ENCODE measurements around the gene GP9.

DNA sequence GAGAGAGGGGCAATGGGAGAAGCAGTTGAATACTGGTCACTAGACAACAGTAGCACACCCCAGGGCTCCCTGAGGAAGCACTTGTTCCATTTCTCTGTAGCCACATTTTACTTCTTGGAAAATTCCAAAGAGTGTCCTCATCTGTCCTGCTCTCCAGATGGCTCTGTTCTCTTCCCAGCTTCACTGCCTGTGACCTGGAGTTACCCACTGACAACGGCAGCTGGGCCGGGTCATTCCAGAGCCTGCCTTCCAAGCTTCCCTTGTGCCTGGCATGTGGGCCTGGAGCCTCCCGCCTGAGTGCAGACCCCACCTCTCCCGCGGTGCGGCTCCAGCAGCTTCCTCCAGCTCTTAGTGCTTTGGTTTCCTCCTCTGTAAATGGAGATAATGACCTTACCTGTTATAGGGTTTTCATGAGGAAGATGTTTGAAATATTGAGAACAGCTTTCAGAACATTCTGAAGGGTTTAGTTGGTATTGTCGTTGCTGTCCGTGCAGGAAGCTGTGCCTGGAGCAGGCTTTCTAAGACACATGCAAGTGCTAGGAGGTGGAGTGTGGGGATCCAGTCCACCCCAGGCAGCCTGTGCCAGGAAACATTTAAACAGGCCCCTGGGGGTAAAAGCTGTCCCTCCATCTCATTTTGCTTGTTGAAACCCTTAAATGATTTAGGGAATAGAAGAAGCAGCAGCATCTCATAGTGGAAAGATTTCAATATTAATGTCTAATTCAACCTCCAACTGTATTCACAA lies 34.7 kb upstream of the GP9 start:
- no peak for TF ChIP-seq POLR2AphosphoS5 (IDR thresholded peaks at IDR 0.05; ENCODE audit: low read depth, low read length)
- no peak for TF ChIP-seq POLR2A (IDR thresholded peaks at IDR 0.05; ENCODE audit: low read depth, low read length)
- no peak for TF ChIP-seq SPI1 (IDR thresholded peaks at IDR 0.05; ENCODE audit: low read depth, low read length)
- no peak for TF ChIP-seq TAF1 (IDR thresholded peaks at IDR 0.05; ENCODE audit: low read depth, low read length)

All from GM12891 (cell line).